Activated CD4-positive, alpha-beta T cell treated with anti-CD3 and anti-CD28 coated beads, Interleukin-2, Interleukin-6, amounts not matched to agents 100 ng/mL and 50 ng/mL, durations not matched to agents 16 hours and 8 hours (primary cell): ENCODE measurements around the gene MARCOL.

Experiments used
- DNase-seq: peaks from one replicate; pipeline ENCODE4 v3.0.0-alpha.2; 2020

Gene MARCOL, protein sequence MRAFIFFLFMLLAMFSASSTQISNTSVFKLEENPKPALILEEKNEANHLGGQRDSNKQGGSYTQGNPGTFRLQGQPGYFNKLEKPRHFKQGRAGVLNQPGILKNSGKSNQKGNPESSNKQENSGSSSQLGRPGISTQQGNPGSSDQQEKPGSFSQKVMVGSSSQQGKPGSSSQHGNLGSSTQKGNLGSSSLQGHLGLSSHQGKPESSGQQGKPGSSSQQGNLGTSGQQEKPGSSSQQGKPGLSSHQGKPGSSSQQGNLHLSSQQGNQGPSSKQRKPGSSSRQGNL

DNA sequence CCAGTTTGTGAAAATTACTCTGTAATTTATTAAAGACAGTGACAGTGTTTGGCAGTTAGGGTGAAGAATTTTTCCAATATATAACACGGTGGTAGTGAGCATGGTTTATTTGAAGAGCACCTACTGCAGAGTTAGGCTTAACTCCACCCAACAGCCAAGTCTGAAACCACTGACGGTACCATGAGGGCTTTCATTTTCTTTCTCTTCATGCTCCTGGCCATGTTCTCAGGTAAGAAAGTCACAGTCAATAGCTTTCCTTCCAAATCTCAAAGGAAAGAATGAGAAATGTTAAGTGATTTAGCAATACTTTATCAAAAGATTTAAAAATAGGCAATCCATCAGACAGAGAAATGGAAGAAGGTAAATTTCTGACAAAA is at the start of gene MARCOL:
MARCOL (plus strand) TSS at position 108 of the 377 bp plus-strand sequence; CDS start at position 181, 73 bp downstream.
- DNase-seq, result no peak

DNA sequence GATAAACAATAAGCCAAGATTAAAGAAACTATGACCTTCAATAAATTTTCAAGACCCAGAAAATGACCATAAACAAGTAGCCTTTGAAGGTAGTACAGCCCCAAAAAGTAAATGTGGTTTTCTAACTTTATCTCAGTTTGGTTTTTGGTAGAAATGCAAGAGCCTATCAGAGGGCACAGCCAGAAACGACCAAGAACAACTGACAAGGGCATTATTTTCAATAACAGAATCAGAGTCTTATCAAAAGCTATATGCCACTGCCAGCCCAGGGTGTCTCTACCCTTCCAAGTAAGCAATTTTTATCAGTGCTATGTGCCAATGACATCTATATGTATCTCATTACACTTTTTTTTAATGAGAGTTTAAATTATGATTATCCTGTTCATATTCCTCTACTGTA is 47.3 kb upstream of the MARCOL start:
- no peak for DNase-seq

DNA sequence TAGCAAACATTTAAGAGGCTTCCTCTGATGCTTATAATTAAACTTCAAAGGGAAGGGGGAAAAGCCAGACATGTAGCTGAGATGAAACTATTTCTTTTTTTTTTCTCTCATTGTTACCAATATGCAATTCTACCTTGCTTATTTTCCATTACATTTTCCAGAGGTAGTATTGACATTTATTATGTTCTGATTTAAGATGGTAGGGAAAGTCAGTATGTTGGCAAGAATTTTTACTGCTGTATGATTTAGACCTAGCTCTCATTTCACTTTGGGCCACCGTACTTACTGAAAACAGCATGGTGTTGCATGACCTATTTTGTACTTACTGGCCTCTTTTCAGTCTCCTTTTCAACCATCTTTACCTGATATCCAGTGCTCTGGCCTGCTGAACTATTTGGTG is 45.1 kb upstream of the MARCOL start:
- no peak for DNase-seq

DNA sequence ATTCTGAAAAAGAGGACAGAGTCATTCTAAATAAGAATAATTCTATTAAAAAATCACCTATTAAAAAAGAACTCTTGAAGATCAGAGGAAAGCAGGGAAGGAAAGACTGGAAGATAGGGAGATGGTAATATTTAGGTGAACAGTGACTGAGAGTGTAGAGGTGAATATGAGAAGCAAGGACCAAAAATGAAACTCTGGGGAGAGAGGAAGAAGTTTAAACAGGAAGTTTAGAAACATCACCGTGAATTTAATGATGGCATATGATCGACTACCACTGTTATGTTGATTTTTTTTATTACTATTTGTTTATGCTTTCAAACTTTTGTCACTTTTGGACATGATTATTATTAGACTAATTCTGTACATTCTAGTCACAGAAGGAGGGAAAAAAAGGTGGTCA is 37.2 kb upstream of the MARCOL start:
- no peak for DNase-seq

DNA sequence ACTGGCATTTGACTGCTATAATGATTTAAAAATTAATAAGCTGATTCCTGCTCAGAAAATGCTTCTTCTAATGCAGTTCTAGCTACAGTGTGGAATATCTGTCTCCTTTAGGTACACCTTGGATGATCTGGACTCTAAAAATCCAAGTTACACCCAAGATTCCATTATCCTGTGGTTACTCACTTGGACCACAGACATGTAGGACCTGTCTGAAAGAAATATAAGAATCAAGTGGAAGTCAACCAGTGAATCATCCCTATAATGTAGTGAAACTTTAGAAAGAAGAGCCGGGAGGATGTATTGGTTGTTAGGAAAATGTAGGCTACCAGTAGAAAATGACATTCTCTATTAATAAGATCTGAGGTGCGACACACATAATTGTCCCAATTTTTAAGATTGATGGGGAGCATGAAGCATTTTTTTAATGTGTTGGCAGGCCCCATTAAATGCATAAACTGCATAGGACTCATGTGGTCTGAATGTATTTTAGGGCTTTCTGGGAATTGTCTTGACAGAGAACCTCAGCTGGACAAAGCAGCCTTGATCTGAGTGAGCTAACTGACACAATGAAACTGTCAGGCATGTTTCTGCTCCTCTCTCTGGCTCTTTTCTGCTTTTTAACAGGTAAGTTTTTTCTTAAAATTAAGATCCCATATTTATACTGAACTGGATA is 35.7 kb upstream of the MARCOL start, which contains the start of gene SPINK6:
SPINK6 (plus strand) TSS at position 512 of the 673 bp plus-strand sequence; CDS start at position 567, 55 bp downstream.
- no peak for DNase-seq

DNA sequence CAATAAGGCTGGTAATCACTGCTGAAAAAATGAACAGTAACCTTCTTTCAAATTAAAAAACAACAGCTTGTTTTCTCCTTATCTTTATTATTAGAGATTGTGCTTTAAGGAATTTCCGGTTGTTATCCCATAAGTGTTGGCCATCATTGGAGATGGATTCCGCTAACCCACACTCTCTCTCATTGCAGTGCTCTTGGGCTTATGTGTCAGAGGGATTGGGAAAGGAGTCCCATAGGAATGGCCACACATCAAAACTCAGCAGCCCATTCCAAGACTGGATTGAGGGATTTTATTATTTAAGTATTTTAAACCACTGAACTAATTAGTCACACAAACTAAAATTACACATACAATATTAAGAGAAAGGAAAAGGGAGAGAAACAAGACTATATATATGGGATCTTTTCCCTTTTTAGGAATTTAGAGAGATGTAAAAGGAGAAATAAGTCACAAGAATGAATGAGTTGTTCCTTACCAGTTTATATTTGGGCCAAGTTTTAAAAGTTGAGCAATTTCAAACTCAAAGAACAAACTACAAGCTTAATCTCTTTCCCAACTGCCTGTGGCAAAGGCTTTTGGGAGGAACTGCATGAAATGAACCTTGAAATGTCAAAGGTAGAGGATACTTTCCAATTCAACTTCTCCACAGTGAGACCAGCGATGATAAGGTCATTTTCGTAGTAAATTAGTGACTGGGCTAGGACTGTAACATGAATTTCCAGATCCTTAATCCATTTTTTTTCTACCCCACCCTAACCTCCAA is 33.1 kb upstream of the MARCOL start:
- DNase-seq, result no peak

DNA sequence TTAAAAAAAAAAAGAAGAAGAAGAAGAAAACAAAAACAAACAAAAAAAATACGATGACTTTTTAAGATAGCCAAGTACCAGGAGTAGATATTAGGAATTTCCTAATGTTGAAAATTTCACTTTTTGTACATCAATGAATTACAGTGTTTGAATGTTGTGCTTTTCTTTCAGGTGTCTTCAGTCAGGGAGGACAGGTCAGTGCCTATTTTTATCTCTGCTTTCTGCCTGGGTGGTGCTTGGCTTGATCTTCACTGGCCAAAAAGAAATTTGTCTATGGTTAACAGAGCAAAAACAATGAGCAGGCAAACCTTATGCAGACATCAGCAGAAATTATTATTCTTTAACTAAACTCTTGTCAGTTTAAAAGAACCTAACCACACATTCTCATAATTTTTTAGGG is 32.5 kb upstream of the MARCOL start:
- DNase-seq, result no peak

DNA sequence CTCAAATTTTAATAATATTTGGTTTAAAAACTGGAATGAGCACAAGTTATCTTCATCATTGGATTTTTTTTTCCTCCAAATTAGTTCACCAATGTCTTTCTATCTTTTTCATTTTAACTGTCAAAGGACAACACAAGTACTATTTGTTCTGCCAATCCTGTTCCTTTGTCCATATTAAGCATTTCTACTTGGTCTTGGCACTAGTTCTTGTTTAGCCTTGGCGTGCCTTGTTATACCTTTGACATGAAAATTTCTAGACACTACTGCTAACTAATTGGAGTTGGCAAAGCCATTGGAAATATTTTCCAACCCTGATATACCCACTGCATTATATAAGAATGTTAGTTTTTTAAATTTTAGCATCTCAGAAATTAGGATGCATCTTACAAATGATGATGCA is 31.7 kb upstream of the MARCOL start:
- no peak for DNase-seq

DNA sequence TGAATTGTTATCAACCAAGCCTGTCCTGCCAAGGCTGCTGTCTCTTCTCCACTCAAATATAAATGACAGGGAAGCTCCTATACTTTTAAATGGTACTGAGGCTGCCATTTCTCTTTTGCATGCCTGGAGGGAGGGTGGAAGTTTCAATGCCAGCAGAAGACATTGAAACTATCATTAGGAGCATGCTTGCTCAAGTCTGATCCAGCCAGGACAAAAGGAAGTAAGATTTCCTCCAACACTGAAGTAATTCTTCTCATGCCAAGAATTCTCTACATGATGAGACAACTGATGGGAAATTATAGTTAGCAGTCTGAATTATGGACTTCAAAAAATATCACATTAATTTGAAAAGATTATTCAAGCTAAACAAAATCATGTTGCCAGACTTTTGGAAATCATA is 30.1 kb upstream of the MARCOL start:
- DNase-seq, result no peak

DNA sequence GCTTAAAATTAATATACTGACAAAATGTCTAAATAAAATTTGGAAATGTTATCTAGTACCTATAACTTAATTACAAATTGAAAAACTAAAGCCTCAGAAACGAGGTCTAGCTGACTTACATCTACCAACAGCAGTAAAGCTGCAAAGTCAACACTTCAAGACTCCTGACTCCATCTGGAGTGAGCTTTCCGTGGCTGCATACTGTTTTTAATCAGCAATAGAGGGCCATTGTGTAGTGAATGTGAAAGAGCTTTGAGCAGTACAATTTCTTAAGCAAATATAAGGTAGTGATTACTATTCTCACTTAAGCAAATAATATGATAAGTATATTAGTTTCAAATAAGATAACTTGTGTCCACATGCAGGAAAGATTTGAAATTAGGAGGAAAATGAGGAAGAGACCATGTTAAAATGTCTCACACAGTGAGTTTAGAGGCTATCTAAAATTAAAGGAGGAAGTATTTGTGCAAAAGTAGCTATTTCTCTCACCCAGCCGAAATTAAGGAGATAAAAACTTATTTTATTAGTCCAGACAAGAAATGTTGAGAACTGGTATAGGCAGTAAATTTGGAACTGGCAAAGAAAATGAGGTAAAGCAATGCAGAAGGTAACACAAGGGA is 29.1 kb upstream of the MARCOL start:
- DNase-seq, result no peak

DNA sequence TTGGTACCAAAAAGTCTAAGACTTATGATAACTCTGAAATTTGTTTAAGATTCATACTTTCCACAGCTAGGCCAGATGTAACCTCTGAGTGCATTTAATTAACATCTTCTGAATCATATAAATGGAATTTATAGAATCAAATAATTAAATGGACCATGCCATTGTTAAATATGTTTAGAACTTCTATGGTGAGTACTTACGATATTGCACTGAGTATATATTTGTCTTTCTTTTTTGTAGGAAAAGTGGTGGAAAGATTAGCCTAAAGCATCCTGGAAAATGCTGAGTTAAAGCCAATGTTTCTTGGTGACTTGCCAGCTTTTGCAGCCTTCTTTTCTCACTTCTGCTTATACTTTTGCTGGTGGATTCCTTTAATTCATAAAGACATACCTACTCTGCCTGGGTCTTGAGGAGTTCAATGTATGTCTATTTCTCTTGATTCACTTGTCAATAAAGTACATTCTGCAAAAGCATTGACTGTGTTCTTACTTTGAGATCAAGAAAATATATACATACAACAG is 23.6 kb upstream of the MARCOL start:
- no peak for DNase-seq

DNA sequence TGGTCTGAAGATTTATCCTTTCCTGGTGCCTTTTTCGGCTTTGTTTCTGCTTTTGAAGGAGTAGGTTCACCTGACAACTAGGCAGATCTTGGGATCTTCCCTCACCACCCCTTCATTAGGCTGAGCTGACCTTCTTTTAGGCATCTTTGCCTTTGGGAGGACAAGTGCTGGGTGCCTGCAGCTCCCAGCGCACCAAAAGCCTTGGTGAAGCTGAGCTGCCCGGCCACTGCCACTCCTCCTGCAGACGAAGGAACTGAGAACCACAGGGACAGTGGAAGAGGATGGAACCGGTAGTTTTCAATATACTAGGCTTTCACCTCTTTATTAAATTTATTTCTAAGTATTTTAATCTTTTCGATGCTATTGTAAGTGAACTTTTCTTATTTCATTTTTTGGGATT is 16.8 kb upstream of the MARCOL start:
- no peak for DNase-seq

DNA sequence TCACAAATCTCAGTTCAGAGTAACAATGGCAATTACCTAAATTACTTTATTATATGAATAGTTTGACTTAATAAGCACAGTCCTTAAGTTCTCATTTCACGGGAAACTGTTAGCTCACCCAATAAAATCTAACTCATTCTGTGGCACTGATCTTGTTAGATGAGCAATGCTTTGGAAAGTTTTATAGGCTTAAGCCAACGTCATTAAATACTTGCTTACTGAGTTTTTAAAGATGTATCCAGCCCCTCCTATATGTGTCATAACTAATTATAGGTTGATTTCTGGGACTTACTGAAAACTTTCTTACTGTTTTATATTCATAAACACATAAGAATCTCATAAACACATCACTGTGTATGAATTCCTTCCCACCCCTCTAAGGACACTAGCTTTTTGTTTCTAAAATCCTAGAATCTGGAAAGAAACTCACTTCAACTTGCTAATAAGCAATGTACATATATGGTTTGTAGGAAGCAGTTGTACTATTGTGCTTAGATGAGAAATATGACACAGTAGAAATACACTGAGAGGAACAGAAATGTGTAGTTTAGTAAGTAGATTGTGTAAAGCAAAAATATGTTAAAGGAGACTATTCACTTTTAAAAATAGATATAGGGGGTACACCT is 14.1 kb upstream of the MARCOL start:
- DNase-seq, result no peak

DNA sequence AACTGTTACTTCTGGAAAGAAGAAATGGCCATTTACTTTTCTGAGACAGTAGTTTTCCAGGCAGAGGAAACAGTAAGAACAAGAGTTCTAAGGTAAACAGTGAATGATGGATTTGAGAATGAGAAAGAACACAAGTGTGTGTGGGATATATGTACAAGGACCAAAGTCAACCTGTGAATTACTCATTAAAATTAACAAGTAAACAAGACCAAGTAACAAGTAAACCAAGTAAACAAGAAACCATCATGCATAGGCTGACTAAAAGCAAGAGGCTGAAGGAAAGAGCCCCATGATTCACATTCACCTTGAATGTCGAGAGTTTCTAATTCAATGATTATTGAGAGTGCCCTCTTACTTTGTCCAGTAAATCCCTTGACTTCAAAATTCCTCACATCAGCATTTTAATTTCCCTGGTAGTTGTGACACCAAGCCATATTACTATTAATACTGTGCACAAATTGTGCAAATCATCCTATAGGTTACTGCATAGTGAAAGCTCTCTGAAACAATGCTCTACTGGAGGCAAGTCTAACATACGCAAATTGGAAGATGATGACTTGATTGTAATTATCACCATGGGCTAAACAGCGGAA is 9.8 kb upstream of the MARCOL start:
- peak; percentile 7 for DNase-seq

DNA sequence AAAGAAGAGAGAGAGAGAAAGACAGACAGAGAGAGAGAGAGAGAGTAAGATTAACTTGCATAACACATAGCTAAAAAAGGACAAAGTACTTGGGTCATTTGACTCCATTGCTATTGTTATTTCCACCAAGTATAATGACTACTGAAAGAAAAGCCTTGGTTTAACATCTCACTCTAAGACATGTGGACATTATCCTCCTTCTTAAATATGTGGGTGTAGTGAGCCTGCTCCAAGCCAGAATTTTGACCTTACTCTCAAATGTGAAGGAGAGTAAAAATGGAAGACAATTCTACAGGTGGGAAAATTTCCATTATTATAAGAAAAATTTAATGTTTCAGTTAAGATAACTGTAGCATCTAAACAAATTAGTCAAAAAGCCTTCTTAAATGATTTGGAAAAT is 8.5 kb upstream of the MARCOL start:
- DNase-seq, result no peak

DNA sequence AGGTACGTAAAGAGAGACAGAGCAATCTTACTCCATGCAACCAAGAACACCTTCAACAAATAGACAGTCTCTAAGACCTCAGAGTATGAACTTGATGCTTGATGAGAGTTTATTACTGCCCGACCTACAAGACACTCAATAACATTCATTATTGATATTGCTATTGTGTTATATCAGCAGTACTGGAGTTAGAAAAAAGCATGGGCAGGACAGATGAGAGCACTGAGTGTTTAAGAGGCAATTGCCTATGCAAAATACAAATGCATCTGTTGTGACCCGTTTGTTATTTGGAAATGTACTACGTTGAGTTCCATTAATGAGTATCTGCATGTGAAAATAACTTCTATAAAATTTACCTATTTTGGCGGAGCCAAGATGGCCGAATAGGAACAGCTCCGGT is 8.1 kb upstream of the MARCOL start:
- DNase-seq, result no peak

DNA sequence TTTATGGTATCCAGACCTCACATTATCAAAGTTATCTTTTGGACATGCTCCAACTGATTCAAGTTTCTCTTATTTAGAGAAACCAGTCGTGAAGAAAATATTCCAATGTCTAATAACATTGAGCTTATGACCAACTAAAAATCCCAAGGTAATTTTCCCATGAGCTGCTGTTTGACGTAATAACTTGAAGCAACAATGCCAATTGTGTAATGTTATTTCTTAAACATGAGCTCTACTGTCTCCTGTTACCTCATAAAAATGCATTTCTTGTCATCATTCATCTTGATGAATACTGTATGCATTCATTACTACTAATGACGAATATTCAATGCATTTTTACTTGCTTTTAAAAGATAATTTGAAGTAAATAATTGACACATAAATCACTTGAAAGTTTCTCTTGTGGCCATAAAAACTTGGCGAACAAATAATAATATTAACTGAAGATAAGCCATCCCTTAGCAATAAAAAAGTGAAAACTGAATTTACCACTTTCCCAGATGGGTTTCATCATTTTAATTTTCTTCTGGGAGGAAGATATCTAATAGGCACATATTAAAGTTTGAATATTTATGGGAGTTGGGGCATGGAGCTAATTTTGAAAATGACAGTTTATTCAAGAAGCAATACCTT is 424 bp upstream of the MARCOL start:
- no peak for DNase-seq

DNA sequence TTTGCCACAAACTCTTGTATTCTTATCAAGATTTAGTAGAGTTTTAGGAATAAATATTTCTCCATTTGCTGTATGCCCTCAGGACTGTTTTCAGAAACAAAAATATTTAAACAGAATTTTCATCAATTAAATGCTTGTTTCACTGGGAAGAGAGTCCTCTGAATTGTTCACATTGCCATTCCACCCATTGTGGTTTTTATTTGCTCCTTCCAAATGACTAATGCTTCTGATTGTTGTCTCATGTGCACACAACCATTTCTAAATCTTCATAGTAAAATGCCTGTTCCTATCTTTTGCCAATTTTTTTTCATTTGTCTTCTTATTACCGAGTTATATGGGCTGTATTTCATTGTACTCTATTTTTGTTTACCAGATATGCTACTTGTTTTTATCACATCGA is 10.6 kb downstream of the MARCOL start:
- no peak for DNase-seq

DNA sequence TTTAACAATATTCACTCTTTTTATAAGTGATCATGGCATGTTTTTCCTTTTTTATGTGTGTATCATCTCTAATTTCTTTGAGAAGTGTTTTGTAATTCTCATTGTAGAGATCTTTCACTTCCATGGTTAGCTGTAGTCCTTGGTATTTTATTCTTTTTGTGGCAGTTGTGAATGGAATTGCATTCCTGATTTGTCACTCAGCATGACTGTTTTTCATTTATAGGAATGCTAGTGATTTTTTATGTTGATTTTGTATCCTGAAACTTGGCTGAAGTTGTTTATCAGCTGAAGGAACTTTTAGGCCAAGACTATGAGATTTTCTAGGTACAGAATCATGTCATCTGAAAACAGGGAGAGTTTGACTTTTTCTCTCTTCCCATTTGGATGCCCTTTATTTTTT is 17.1 kb downstream of the MARCOL start:
- no peak for DNase-seq

DNA sequence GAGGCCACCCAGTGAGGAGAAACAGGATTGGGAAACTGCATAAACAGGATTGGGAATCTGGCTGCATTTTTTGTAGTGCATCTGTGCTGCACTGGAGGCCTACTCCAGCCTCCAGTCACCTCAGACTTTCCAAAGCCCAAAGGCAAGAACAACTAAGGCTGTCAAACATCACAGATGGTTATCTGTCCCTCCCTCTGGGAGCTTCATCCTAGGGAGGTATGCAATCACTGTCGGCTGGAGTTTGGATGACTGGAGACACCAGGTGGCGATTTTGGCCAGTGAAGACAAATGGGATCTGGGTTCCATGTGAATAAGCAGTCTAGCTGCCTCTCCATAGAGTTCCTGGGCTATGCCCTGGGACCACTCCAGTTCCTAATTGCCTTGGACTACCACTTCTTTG is 21.0 kb downstream of the MARCOL start:
- no peak for DNase-seq

DNA sequence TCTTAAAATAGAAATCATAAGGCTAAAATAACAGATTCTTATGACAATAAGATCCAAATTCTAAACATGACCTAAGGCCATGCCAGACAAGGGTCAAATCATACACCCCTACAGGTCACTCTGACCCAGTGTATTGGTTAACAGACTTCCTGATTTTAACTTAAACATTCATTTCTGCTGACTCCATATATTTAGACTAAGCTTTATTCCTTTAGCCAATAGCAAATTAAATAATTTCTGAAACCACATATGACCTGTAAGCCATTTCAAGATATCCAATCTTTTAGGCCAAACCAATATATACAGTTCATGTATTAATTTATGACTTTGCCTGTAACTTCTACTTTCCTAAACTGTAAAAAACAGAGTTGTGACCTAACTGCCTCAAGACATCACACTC is 22.9 kb downstream of the MARCOL start:
- no peak for DNase-seq

DNA sequence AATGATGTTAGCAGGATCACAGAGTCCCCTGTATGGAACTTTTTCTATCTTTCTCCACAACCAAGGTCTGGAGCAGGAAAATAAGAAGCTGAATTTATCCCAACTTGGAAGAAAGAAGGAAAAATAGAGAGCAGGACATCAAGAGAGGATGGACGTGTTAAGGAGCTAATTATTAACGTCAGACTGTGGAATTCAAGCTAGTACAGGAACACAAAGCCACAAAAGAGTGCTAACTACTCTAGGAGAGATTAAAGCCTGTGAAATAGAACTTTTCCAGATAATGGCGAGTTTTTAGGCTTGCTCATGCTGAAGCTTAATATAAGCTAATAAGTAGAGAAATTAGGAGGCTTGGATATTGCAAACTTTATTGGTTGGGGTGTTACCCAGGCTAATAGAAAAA is 29.6 kb downstream of the MARCOL start:
- no peak for DNase-seq
